Fibroblast of mammary gland (primary cell): ENCODE data around the gene MCF2.
A peak's percentile ranks its signal among the peaks of the same experiment; 100 is the strongest.
"Not testable (repeated sequence)": the region's sequence is repeated elsewhere in the genome, so short reads cannot be mapped to it uniquely, and the experiment has no call there.

ENCODE experiments used
- DNase-seq: peaks from one replicate; pipeline ENCODE4 v3.0.0-alpha.2; 2010; ENCODE audit warnings: low read depth
- H3K4me3 ChIP-seq: 2 replicates; pipeline ENCODE4 v1.5.1; 2011; ENCODE audit warnings: low read depth, mild to moderate bottlenecking, low read length, moderate library complexity; ENCODE audit not compliant: control insufficient read depth
- CTCF ChIP-seq: conservative IDR thresholded peaks from 2 replicates; pipeline ENCODE4 v1.5.1; 2011; ENCODE audit warnings: low read depth, low read length, inconsistent platforms; ENCODE audit not compliant: control insufficient read depth, insufficient read depth

MCF2 gene

GRCh38 chrX:139692506-139692849 is 15.5 kb downstream of the MCF2 start:
- DNase-seq, result peak; percentile 2
- TF ChIP-seq CTCF, result no peak
- no peak overlapping the region for H3K4me3 ChIP-seq

GRCh38 chrX:139691843-139692505 is 16.0 kb downstream of the MCF2 start:
- peak overlapping the region; percentile 17 for H3K4me3 ChIP-seq
- TF ChIP-seq CTCF, result no peak
- no peak for DNase-seq

GRCh38 chrX:139691493-139691842 is 16.5 kb downstream of the MCF2 start:
- DNase-seq, result peak; percentile 5
- TF ChIP-seq CTCF, result no peak
- peak overlapping the region; percentile 17 for H3K4me3 ChIP-seq

- DNase-seq, H3K4me3 ChIP-seq: not testable (repeated sequence)
Observed at GRCh38 chrX:139685175-139685574, 22.8 kb downstream of the MCF2 start.

DNA sequence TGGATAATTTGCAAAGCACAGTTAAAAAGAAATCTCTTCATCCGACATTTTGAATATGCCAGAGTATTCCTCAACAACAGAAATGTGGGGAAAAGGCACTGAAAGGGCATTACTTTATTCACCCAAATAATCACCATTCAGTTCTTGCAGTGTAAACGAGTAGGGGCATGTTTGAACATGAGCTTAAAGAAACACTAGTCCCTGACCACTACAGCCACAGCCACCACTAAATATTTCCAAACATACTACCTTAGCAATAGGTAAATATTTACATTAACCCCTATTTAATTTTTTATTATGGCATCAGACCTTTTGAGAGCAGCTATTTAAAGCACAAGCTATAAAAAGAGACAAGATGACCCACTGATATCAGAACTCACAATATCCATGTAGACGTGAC is 27.6 kb downstream of the MCF2 start:
- TF ChIP-seq CTCF, result no peak
- DNase-seq, result no peak

GRCh38 chrX:139647597-139647996 is 60.4 kb downstream of the MCF2 start:
- no peak for TF ChIP-seq CTCF
- no peak for DNase-seq
- H3K4me3 ChIP-seq, result no peak overlapping the region

More for the DNA sequence above, 27.6 kb downstream of the MCF2 start:
- no peak overlapping the region for H3K4me3 ChIP-seq

DNA sequence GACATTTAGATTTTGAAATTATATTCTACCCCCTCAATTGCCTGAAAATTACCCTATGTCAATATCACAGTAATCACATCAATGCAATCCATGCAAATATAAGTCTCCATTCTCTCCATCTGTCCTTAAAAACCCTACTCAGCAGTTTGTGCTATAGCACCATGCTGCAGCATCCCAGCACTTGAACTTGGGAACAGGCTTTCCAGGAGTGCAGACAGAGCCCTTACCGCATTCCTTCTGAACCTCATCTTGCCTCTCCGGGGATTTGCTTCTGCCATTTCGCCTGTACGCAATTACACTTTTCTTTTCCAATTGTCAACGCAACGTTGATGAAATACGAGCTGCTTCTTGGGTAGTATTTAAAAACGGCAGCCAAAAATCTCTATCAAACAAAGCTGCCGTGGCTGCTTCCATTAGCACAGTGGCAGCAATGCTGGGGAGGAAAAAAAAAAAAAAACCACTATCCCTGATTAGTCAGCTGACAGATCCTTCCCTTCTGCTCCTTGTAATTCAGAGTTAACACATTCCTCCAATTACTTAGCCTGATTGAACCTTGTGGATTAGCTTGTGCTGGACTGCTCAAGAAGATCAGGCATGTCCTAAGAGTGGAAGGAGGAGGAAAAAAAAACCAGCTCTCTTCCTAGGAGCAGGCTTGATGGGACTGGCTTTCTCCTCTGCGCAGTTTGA is 65.6 kb downstream of the MCF2 start:
- TF ChIP-seq CTCF, result no peak
- no peak overlapping the region for H3K4me3 ChIP-seq
- DNase-seq, result peak; percentile 18
